NCI-H460 (cell line): ENCODE data around the gene IL6R. TPM values are rescaled to one million over a fixed set of nuclear protein-coding genes. Genes with fewer than 3 reads are reported as not detected.

ENCODE experiments used
- DNase-seq: peaks from one replicate; pipeline ENCODE4 v3.0.0-alpha.2; 2016; ENCODE audit warnings: low read depth; ENCODE audit errors: extremely low read depth
- total RNA-seq: library from RNA; depleted of rRNA; stranded (reverse); fragments of >200 nt; shearing (Covaris generic); gene quantifications from 2 replicates; pipeline ENCODE4 v1.2.3, GENCODE V29; 2014; rRNA removed

The IL6R gene
- total RNA-seq, 1 experiment from 2014 or later: 4.9 TPM

DNA sequence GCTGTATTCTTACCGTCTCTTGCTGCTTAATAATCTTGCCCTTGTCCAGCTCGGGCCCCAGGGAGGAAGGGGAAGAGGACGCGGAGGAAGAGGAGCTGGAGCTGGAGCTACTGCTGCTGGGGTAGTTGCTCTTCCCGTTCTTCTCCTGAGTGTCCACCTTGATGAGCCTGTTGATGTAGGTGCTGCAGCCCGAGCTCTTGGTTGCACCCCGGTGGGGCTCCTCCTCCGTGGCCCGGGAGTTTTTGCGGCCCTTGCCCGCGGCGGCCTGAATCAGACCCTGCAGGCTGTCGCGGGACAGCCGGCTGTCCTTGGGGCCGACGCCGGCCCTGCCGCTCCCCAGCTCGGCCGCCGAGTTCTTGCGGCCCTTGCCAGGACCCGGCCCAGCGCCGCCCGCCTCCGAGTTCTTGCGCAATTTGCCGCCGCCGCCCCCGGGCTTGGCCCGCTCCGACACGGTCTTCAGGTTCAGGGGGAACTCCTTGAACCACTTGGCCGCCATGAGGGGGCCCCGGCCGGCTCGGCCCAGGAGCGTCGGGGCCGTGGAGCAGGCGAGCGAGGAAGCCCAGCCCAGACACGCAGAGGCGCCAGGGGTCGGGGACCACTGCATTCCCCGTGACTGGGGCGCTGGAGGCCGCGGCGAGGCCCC, 96.4 kb downstream of the IL6R start:
- DNase-seq: no peak

DNA sequence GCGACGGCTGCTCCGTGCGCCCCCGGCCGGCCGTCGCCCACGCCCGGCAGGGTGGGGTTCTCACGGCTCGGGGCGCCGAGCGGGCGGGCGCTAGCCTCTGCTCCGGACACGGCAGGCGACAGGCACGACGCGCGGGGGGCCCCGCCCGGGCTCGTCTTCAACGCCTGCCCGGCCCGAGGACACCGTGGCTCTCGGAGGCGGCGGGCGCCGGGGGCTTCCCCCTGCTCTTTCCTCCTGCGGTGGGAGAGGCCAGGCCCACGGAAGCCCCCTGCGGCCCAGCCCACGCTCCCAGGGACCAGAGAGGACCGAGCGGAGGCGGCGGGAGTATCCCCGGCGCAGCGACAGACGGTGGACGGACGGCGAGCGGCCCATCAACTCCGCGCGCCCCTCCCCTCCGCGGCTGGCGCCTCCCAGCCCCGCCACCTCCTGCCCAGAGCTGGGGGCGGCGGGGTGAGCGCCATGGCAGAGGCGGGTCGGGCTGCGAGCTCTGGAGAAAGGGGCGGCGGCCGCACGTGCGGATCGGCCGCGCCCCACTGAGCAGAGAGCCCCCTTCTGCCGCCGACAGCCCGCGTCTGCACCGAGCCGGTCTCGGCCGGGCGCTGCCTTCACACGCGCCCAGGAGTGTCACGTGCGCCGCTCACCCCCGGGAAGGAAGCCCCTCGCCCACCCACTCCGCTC, 97.1 kb downstream of the IL6R start, which contains the start of the genes SHE and TDRD10:
SHE (minus strand) TSS at position 347 of the 678 bp plus-strand sequence. CDS start 386 bp downstream, outside the sequence.
TDRD10 (plus strand) TSS at position 154 of the 678 bp plus-strand sequence. CDS start 4,685 bp downstream, outside the sequence.
- DNase-seq: no peak

DNA sequence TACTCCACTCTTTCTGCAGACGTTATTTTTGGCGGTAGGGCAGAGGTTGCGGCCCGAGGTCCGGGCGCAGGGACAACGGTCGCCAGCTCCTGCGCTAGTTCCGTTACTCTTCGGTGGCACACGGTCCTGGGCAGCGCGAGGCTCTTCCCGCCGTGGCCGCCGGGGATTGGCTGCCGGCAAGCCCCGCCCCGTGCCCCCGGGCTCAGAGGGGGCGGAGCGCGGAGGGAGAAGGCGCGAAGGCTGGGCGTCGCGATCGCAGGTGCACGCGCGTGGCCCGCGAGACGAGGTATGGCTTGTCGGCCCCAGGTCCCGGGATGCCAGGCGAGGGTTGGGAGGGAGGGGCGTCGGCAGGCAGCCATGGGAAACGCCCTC, 97.6 kb downstream of the IL6R start:
- DNase-seq: no peak

DNA sequence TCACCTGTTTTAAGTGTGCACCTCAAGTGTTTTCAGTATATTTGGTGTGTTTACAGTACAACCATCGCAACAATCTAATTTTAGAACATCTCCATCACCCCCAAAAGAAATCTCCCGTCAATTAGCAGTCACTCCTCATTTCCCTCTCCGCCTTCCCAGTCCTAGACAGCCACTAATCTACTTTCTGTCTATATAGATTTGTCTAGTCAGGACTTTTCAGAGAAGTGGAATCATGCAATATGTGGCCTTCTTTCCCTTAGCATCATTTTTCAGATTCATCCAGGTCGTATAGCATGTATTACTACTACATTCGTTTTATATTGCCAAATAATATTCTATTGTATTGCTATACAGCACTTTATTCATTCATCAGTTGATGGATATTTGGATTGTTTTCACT, 98.8 kb downstream of the IL6R start:
- no peak for DNase-seq

DNA sequence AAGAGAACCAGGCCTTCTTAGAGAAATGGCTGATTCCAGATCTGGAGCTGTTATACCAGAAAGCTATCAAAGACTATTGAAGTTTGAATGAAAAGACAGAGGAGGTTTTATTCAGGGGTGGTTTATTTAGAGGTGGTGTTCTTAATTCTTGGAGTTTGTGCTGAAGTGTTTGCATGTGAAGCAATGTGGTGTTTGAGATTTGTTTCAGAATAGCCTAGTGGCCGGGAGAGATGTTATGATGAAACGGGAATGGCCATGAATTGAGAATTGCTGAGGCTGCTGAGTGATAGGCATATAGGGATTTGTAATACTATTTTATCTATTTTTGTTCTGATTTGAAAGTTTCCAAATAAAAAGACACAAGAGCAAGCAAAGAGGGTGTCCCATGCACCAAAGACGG, 107.6 kb downstream of the IL6R start:
- DNase-seq: no peak

- DNase-seq: no peak
Observed at GRCh38 chr1:154514066-154514553, 109.0 kb downstream of the IL6R start.

DNA sequence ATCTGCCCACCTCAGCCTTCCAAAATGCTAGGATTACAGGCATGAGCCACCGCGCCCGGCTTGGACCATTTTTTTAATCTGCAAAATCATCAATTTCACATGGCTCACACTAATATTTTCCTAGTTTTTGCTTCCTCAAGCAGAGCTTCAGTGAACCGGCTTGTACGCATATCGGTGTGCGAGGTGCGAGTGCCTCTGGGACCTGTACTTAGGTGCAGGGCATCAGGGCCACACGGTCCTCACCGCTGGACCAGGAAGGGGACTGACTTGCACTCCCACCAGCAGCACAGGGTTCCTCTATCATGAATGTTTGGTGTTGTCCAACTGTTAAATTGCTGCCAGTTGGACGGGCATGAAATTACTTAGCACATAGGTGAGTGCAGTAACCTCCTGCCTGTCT, 112.5 kb downstream of the IL6R start:
- no peak for DNase-seq

Other genes with a start within 250 kb of the IL6R start
- 476 and 501 TPM in 2 replicates for gene TPM3, start 213.2 kb upstream of the IL6R start, total RNA-seq
- gene CFAP141, start 199.0 kb upstream of the IL6R start, total RNA-seq: not detected in 2 replicates
- 80.7 and 95.5 TPM in 2 replicates for gene UBAP2L, start 184.4 kb upstream of the IL6R start, total RNA-seq
- 392 and 427 TPM in 2 replicates for gene HAX1, start 132.7 kb upstream of the IL6R start, total RNA-seq
- gene AQP10, start 84.2 kb upstream of the IL6R start, total RNA-seq: not detected in 2 replicates
- 14.5 and 16.8 TPM in 2 replicates for gene ATP8B2, start 79.8 kb upstream of the IL6R start, total RNA-seq
- gene TDRD10, start 96.9 kb downstream of the IL6R start, total RNA-seq: not detected in 2 replicates
- 0.02 TPM in 1 of 2 replicates, not detected in the other for gene SHE, start 97.1 kb downstream of the IL6R start, total RNA-seq
- gene UBE2Q1, start 153.3 kb downstream of the IL6R start, total RNA-seq: 50.3 and 54.4 TPM in 2 replicates
- gene CHRNB2, start 162.4 kb downstream of the IL6R start, total RNA-seq: not detected in 2 replicates
- gene ADAR, start 202.8 kb downstream of the IL6R start, total RNA-seq: 117 and 129 TPM in 2 replicates